Measurements from ENCODE around the gene CD300LB.

DNA sequence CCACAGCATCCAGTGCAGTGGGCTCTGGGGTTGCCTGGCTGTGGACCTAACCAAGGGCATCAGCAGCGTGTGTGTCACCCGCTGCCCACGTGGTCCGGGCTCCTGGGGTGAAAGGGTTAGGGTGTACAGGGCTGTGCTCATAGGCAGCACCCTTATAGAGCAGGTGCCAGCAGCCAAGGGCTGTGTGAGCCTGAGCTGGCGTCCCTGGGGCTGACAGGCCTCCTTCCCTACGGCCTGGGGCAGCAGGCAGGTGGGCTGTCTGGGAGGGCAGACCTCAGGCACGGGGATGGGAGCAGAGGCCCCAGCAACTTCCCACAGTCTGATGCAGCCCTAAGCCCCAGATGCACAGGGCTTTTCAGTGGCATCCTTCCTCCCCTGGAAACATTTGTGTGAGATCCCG, 51.0 kb downstream of the CD300LB start:
- TF ChIP-seq, protein P1, sequence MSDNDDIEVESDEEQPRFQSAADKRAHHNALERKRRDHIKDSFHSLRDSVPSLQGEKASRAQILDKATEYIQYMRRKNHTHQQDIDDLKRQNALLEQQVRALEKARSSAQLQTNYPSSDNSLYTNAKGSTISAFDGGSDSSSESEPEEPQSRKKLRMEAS (IDR thresholded peaks at IDR 0.05; ENCODE audit: low read depth, low read length): no peak
- TF ChIP-seq NRF1 (conservative IDR thresholded peaks at IDR 0.05; ENCODE audit: low read depth, low read length) (no peak), EP300 (IDR thresholded peaks at IDR 0.05; ENCODE audit: borderline replicate concordance in 1 of 2, control insufficient read depth in 1 of 2, low read depth in 2 of 2, low read length in 2 of 2) (no peak), SIN3A (IDR thresholded peaks at IDR 0.05; ENCODE audit: low read depth, low read length) (no peak), BHLHE40 (IDR thresholded peaks at IDR 0.05; ENCODE audit: borderline replicate concordance in 1 of 2, low read depth in 2 of 2, low read length in 1 of 2) (no peak)
- TF ChIP-seq, protein P2, sequence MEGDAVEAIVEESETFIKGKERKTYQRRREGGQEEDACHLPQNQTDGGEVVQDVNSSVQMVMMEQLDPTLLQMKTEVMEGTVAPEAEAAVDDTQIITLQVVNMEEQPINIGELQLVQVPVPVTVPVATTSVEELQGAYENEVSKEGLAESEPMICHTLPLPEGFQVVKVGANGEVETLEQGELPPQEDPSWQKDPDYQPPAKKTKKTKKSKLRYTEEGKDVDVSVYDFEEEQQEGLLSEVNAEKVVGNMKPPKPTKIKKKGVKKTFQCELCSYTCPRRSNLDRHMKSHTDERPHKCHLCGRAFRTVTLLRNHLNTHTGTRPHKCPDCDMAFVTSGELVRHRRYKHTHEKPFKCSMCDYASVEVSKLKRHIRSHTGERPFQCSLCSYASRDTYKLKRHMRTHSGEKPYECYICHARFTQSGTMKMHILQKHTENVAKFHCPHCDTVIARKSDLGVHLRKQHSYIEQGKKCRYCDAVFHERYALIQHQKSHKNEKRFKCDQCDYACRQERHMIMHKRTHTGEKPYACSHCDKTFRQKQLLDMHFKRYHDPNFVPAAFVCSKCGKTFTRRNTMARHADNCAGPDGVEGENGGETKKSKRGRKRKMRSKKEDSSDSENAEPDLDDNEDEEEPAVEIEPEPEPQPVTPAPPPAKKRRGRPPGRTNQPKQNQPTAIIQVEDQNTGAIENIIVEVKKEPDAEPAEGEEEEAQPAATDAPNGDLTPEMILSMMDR (IDR thresholded peaks at IDR 0.05 in 2 of 3, conservative IDR thresholded peaks at IDR 0.05 in 1 of 3; ENCODE audit: control insufficient read depth in 2 of 3, extremely low read depth in 1 of 3, insufficient read depth in 1 of 3, low read depth in 3 of 3, low read length in 3 of 3): no peak

Data from GM12878 (cell line).